HEK293 (cell line): Measurements from ENCODE around the gene PPBP.

Experiments
- CTCF ChIA-PET: fragments of 350-600 bp; formaldehyde crosslinking; extraction: SDS; loops from one replicate; lab custom pipeline; 2021; ENCODE audit warnings: antibody characterized with exemption; lab: Yijun Ruan, JAX
- POLR2A ChIA-PET: fragments of 300-600 bp; formaldehyde crosslinking; extraction: SDS; loops from one replicate; lab custom pipeline; 2020; ENCODE audit warnings: antibody characterized with exemption, inconsistent platforms; lab: Yijun Ruan, JAX
- H3K27ac ChIP-seq: fragments of 200-500 bp; sonication (Bioruptor generic); 2 replicates; pipeline ENCODE4 v1.5.1; 2014; ENCODE audit warnings: low read depth, low read length, control low read depth, inconsistent platforms; ENCODE audit errors: extremely low read depth
- H3K36me3 ChIP-seq, 2 experiments: fragments of 200-500 bp in 1 of 2; sonication (Bioruptor generic) in 1 of 2; 1 replicate in 1 of 2; 2 replicates in 1 of 2; pipeline ENCODE4 v1.5.1; 2014 to 2017; ENCODE audit warnings: inconsistent platforms in 2 of 2, low read length in 2 of 2; ENCODE audit not compliant: control insufficient read depth in 2 of 2, insufficient read depth in 1 of 2
- H3K4me1 ChIP-seq: fragments of 200-500 bp; sonication (Bioruptor generic); 2 replicates; pipeline ENCODE4 v1.5.1; 2014; ENCODE audit warnings: mild to moderate bottlenecking, low read length, inconsistent platforms; ENCODE audit not compliant: control insufficient read depth, insufficient read depth
- H3K4me3 ChIP-seq: 2 replicates; pipeline ENCODE4 v1.5.1; 2011; ENCODE audit warnings: low read depth, mild to moderate bottlenecking, control low read depth, low read length, moderate library complexity
- H3K9me3 ChIP-seq: fragments of 200-500 bp; sonication (Bioruptor generic); 2 replicates; pipeline ENCODE4 v1.5.1; 2014; ENCODE audit warnings: low read depth, low read length, inconsistent platforms; ENCODE audit not compliant: control insufficient read depth, insufficient read depth
- GLIS1 ChIP-seq: fragments of 450-650 bp; formaldehyde crosslinking; IDR thresholded peaks from 2 replicates; pipeline ENCODE4 v1.5.1; 2016; ENCODE audit warnings: missing biosample characterization, missing genetic modification characterization
- IKZF3 ChIP-seq: fragments of 450-650 bp; IDR thresholded peaks from 2 replicates; pipeline ENCODE4 v1.5.0; 2018; ENCODE audit warnings: missing biosample characterization, mild to moderate bottlenecking, missing genetic modification characterization, moderate library complexity
- OSR2 ChIP-seq: fragments of 450-650 bp; formaldehyde crosslinking; IDR thresholded peaks from 2 replicates; pipeline ENCODE4 v1.5.1; 2016; ENCODE audit warnings: missing biosample characterization, missing genetic modification characterization
- SP7 ChIP-seq: fragments of 450-650 bp; formaldehyde crosslinking; IDR thresholded peaks from 2 replicates; pipeline ENCODE4 v1.5.1; 2016; ENCODE audit warnings: missing biosample characterization, missing genetic modification characterization
- TRIM28 ChIP-seq: IDR thresholded peaks from 2 replicates; pipeline ENCODE4 v1.6.1; 2011; ENCODE audit warnings: low read length, control low read depth, borderline replicate concordance
- ZBTB7A ChIP-seq: fragments of 450-650 bp; formaldehyde crosslinking; IDR thresholded peaks from 2 replicates; pipeline ENCODE4 v1.5.1; 2016; ENCODE audit warnings: low read depth, missing biosample characterization, missing genetic modification characterization
- ZFP3 ChIP-seq: fragments of 450-650 bp; formaldehyde crosslinking; IDR thresholded peaks from 2 replicates; pipeline ENCODE4 v1.5.1; 2016; ENCODE audit warnings: low read depth, missing biosample characterization, missing genetic modification characterization
- ZNF112 ChIP-seq: fragments of 450-650 bp; formaldehyde crosslinking; IDR thresholded peaks from 2 replicates; pipeline ENCODE4 v1.5.0; 2017; ENCODE audit warnings: missing biosample characterization, missing genetic modification characterization
- ZNF132 ChIP-seq: fragments of 450-650 bp; formaldehyde crosslinking; IDR thresholded peaks from 2 replicates; pipeline ENCODE4 v1.5.1; 2017; ENCODE audit warnings: missing biosample characterization, missing genetic modification characterization, borderline replicate concordance
- ZNF138 ChIP-seq: fragments of 450-650 bp; formaldehyde crosslinking; IDR thresholded peaks from 2 replicates; pipeline ENCODE4 v1.5.1; 2016; ENCODE audit warnings: missing biosample characterization, missing genetic modification characterization, borderline replicate concordance
- ZNF169 ChIP-seq: fragments of 450-650 bp; formaldehyde crosslinking; IDR thresholded peaks from 2 replicates; pipeline ENCODE4 v1.5.1; 2016; ENCODE audit warnings: missing biosample characterization, missing genetic modification characterization
- ZNF292 ChIP-seq: fragments of 450-650 bp; formaldehyde crosslinking; IDR thresholded peaks from 2 replicates; pipeline ENCODE4 v1.5.1; 2016; ENCODE audit warnings: low read depth, missing biosample characterization, missing genetic modification characterization, borderline replicate concordance
- ZNF341 ChIP-seq: fragments of 450-650 bp; formaldehyde crosslinking; IDR thresholded peaks from 2 replicates; pipeline ENCODE4; 2016; ENCODE audit warnings: low read depth, missing biosample characterization, missing genetic modification characterization
- ZNF37A ChIP-seq: fragments of 450-650 bp; IDR thresholded peaks from 2 replicates; pipeline ENCODE4 v1.5.1; 2018; ENCODE audit warnings: missing biosample characterization, missing genetic modification characterization
- ZNF423 ChIP-seq: fragments of 450-650 bp; formaldehyde crosslinking; IDR thresholded peaks from 2 replicates; pipeline ENCODE4 v1.5.1; 2016; ENCODE audit warnings: missing biosample characterization, missing genetic modification characterization
- ZNF433 ChIP-seq: fragments of 450-650 bp; formaldehyde crosslinking; IDR thresholded peaks from 2 replicates; pipeline ENCODE4 v1.5.1; 2016; ENCODE audit warnings: missing biosample characterization, missing genetic modification characterization, low read depth
- ZNF521 ChIP-seq: fragments of 450-650 bp; formaldehyde crosslinking; IDR thresholded peaks from 2 replicates; pipeline ENCODE4 v1.5.1; 2017; ENCODE audit warnings: missing biosample characterization, mild to moderate bottlenecking, missing genetic modification characterization
- ZNF529 ChIP-seq: fragments of 450-650 bp; formaldehyde crosslinking; IDR thresholded peaks from 2 replicates; pipeline ENCODE4 v1.5.1; 2017; ENCODE audit warnings: missing genetic modification characterization, missing biosample characterization; ENCODE audit not compliant: insufficient replicate concordance
- ZNF560 ChIP-seq: fragments of 450-650 bp; formaldehyde crosslinking; IDR thresholded peaks from 2 replicates; pipeline ENCODE4 v1.5.1; 2017; ENCODE audit warnings: missing biosample characterization, missing genetic modification characterization, borderline replicate concordance
- ZNF610 ChIP-seq: fragments of 450-650 bp; formaldehyde crosslinking; IDR thresholded peaks from 2 replicates; pipeline ENCODE4 v1.5.1; 2016; ENCODE audit warnings: missing biosample characterization, missing genetic modification characterization, borderline replicate concordance
- ZNF626 ChIP-seq: fragments of 450-650 bp; sonication (Bioruptor Pico); formaldehyde crosslinking; IDR thresholded peaks from 2 replicates; pipeline ENCODE4 v1.5.1; 2018; ENCODE audit warnings: missing biosample characterization, missing genetic modification characterization, inconsistent platforms
- ZNF654 ChIP-seq: fragments of 450-650 bp; formaldehyde crosslinking; IDR thresholded peaks from 2 replicates; pipeline ENCODE4 v1.5.1; 2016; ENCODE audit warnings: low read depth, missing biosample characterization, missing genetic modification characterization
- ZNF747 ChIP-seq: fragments of 450-650 bp; formaldehyde crosslinking; IDR thresholded peaks from 2 replicates; pipeline ENCODE4 v1.5.1; 2016; ENCODE audit warnings: missing biosample characterization, missing genetic modification characterization
- ZNF76 ChIP-seq: fragments of 450-650 bp; formaldehyde crosslinking; IDR thresholded peaks from 2 replicates; pipeline ENCODE4; 2016; ENCODE audit warnings: low read depth, missing biosample characterization, missing genetic modification characterization, borderline replicate concordance
- TF ChIP-seq, protein P1 (sequence below): fragments of 450-650 bp; formaldehyde crosslinking; IDR thresholded peaks from 2 replicates; pipeline ENCODE4 v1.5.1; 2016; ENCODE audit warnings: missing biosample characterization, missing genetic modification characterization
- TF ChIP-seq, protein P2 (sequence below): fragments of 450-650 bp; formaldehyde crosslinking; IDR thresholded peaks from 2 replicates; pipeline ENCODE4 v1.5.1; 2017; ENCODE audit warnings: missing biosample characterization, missing genetic modification characterization
- TF ChIP-seq, protein P3 (sequence below): fragments of 450-650 bp; formaldehyde crosslinking; IDR thresholded peaks from 2 replicates; pipeline ENCODE4 v1.5.1; 2016; ENCODE audit warnings: missing biosample characterization, missing genetic modification characterization

The PPBP gene

DNA sequence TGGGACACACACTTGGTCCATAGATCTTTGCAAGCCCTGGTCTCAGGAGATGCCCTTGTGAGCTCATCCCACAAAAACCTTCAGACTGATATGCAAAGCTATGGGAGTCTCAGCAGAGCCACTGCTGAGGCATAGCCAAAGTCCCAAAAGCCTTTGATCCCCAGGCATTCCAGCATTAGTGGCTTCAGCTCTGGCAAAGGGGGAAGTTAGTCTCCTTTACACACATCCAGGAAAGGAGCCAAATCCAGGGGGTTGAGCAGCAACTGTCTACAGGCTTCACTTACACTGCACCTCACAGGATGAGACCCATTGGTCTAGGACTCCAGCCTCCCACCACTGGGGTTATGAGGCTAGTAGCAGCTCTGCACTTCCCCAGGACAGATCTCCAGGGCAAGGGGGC is 20.1 kb downstream of the PPBP start:
- Histone ChIP-seq H3K4me3 (no peak overlapping the region), H3K27ac (no peak overlapping the region), H3K36me3 (no peaks in the 10 kb centered on the region), H3K4me1 (no peaks in the 10 kb centered on the region), H3K9me3 (no peaks in the 10 kb centered on the region)
- no peak for TF ChIP-seq ZNF112 (tag by site-specific recombination)
- TF ChIP-seq ZNF626 (tag by site-specific recombination): no peak
- TF ChIP-seq ZNF423 (tag by site-specific recombination): no peak
- no peak for TF ChIP-seq ZNF37A (tag by site-specific recombination)
- no peak for TF ChIP-seq GLIS1
- no peak for TF ChIP-seq ZNF560 (tag by site-specific recombination)
- TF ChIP-seq OSR2 (tag by site-specific recombination): no peak
- no peak for TF ChIP-seq ZNF341
- no peak for TF ChIP-seq ZNF169 (tag by site-specific recombination)
- TF ChIP-seq ZFP3 (tag by site-specific recombination): no peak
- TF ChIP-seq ZNF138 (tag by site-specific recombination): no peak
- no peak for TF ChIP-seq ZBTB7A (tag by site-specific recombination)
- TF ChIP-seq ZNF747 (tag by site-specific recombination): no peak
- POLR2A ChIA-PET: no interaction called here
- CTCF ChIA-PET: interaction anchor here (0.6 to 0.7 kb wide), 2 partner anchors 29 to 189 kb away, joined by 3 to 6 read pairs; no protein-coding TSS in a partner anchor

DNA sequence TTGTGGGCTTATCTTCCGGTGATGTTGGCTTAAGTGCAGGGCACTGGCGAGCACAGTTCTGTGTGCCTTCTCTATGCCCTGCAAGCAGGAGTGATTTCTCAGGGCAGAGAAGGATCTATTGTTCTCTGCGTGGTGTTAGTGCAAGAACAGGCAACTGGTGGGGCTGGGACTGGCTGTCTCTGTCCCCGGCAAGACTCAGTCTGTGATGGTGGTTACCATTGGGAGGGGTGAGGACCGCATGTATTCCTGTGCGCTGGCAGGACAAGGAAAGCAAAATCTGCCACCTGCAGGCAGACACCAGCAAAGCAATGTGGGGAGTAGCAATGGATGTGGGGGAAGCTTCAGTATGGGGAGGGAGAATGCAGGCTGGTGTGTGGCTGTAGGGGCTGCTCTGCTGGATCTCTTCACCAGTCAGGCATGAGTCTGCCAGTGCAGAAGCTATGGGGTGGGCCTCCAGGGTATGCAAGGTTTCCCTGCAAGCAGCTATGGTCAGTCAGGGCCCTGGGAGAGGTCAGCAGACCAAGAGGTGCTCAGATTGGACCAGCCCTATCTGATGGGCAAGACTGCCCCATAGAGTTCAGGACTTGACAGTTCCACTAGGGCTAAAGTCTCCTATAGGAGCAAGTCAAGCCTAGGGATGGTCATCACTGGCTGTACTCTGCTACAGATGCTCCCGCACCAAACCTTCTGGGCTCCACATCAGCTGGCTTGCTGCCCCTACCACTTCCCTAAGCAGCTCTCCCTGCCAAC is 23.0 kb downstream of the PPBP start:
- no peaks in the 10 kb centered on the region for H3K9me3 ChIP-seq
- no peaks in the 10 kb centered on the region for H3K36me3 ChIP-seq
- POLR2A ChIA-PET: no interaction called here
- no peak overlapping the region for H3K27ac ChIP-seq
- no peak overlapping the region for H3K4me3 ChIP-seq
- no peaks in the 10 kb centered on the region for H3K4me1 ChIP-seq
- CTCF ChIA-PET: interaction anchor here (0.6 to 2.0 kb wide), 12 partner anchors 14 to 1624 kb away, joined by 3 to 6 read pairs (median 3); partner anchors contain the start of gene CXCL3
- TF ChIP-seq ZNF292 (tag by site-specific recombination) (no peak), IKZF3 (tag by site-specific recombination) (no peak), ZNF654 (tag by site-specific recombination) (peak; percentile 43), ZNF610 (tag by site-specific recombination) (no peak), TRIM28 (no peak), ZNF529 (tag by site-specific recombination) (no peak), SP7 (no peak), ZNF76 (no peak), ZNF433 (tag by site-specific recombination) (no peak), ZNF521 (no peak), ZNF132 (tag by site-specific recombination) (no peak)
- TF ChIP-seq, protein P1, sequence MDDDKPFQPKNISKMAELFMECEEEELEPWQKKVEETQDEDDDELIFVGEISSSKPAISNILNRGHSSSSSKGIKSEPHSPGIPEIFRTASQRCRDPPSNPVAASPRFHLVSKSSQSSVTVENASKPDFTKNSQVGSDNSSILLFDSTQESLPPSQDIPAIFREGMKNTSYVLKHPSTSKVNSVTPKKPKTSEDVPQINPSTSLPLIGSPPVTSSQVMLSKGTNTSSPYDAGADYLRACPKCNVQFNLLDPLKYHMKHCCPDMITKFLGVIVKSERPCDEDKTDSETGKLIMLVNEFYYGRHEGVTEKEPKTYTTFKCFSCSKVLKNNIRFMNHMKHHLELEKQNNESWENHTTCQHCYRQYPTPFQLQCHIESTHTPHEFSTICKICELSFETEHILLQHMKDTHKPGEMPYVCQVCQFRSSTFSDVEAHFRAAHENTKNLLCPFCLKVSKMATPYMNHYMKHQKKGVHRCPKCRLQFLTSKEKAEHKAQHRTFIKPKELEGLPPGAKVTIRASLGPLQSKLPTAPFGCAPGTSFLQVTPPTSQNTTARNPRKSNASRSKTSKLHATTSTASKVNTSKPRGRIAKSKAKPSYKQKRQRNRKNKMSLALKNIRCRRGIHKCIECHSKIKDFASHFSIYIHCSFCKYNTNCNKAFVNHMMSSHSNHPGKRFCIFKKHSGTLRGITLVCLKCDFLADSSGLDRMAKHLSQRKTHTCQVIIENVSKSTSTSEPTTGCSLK (tag by site-specific recombination): no peak
- TF ChIP-seq, protein P2, sequence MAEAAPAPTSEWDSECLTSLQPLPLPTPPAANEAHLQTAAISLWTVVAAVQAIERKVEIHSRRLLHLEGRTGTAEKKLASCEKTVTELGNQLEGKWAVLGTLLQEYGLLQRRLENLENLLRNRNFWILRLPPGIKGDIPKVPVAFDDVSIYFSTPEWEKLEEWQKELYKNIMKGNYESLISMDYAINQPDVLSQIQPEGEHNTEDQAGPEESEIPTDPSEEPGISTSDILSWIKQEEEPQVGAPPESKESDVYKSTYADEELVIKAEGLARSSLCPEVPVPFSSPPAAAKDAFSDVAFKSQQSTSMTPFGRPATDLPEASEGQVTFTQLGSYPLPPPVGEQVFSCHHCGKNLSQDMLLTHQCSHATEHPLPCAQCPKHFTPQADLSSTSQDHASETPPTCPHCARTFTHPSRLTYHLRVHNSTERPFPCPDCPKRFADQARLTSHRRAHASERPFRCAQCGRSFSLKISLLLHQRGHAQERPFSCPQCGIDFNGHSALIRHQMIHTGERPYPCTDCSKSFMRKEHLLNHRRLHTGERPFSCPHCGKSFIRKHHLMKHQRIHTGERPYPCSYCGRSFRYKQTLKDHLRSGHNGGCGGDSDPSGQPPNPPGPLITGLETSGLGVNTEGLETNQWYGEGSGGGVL (tag by site-specific recombination): peak; percentile 48; the same call in 1 of the 2 replicates
- TF ChIP-seq, protein P3, sequence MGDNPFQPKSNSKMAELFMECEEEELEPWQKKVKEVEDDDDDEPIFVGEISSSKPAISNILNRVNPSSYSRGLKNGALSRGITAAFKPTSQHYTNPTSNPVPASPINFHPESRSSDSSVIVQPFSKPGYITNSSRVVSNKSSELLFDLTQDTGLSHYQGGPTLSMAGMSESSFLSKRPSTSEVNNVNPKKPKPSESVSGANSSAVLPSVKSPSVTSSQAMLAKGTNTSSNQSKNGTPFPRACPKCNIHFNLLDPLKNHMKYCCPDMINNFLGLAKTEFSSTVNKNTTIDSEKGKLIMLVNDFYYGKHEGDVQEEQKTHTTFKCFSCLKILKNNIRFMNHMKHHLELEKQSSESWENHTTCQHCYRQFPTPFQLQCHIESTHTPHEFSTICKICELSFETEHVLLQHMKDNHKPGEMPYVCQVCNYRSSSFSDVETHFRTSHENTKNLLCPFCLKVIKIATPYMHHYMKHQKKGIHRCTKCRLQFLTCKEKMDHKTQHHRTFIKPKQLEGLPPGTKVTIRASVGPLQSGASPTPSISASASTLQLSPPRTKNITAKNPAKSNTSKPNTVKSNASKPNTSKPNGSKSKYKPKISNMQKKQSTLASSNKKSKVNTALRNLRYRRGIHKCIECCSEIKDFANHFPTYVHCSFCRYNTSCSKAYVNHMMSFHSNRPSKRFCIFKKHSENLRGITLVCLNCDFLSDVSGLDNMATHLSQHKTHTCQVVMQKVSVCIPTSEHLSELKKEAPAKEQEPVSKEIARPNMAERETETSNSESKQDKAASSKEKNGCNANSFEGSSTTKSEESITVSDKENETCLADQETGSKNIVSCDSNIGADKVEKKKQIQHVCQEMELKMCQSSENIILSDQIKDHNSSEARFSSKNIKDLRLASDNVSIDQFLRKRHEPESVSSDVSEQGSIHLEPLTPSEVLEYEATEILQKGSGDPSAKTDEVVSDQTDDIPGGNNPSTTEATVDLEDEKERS (tag by site-specific recombination): no peak
